ENCODE measurements around the gene DICER1.
"Not testable (repeated sequence)": the region's sequence is repeated elsewhere in the genome, so short reads cannot be mapped to it uniquely, and the experiment has no call there.

The DICER1 gene

GRCh38 chr14:95157327-95158189 lies at the start of gene DICER1:
TSS of gene DICER1 (minus strand) at chr14:95157529. CDS start at chr14:95133458, 24,071 bp downstream.
- peak; percentile 38 for DNase-seq (ENCODE audit: low read depth, low spot score)
- ChIA-PET CTCF (interaction anchor here (1.1 kb wide), 1 partner anchor 23 kb away, joined by 3 read pairs; no protein-coding TSS in a partner anchor), POLR2A (interaction anchor here (0.6 kb wide), 1 partner anchor 377 kb away, joined by 5 read pairs; the partner anchor contains the start of gene GLRX5)
- TF ChIP-seq CTCF (IDR thresholded peaks at IDR 0.05; ENCODE audit: insufficient read depth, low read length, missing control alignments) = no peak
- peak within 1 kb of the TSS; percentile 72 for H3K4me3 ChIP-seq (ENCODE audit: low read depth, low read length)

- CTCF ChIA-PET = no interaction called here
- no peak overlapping the region for H3K4me3 ChIP-seq (ENCODE audit: low read depth, low read length)
- POLR2A ChIA-PET = no interaction called here
- DNase-seq (ENCODE audit: low read depth, low spot score) = no peak
- no peak for TF ChIP-seq CTCF (IDR thresholded peaks at IDR 0.05; ENCODE audit: insufficient read depth, low read length, missing control alignments)
Measured at GRCh38 chr14:95206534-95206933, 49.2 kb upstream of the DICER1 start.

- DNase-seq (ENCODE audit: low read depth, low spot score) = no peak
- H3K4me3 ChIP-seq (ENCODE audit: low read depth, low read length) = no peak overlapping the region
- ChIA-PET POLR2A (no interaction called here), CTCF (no interaction called here)
- no peak for TF ChIP-seq CTCF (IDR thresholded peaks at IDR 0.05; ENCODE audit: insufficient read depth, low read length, missing control alignments)
Measured at GRCh38 chr14:95204705-95205104, 47.4 kb upstream of the DICER1 start.

GRCh38 chr14:95201745-95202144 lies 44.4 kb upstream of the DICER1 start:
- DNase-seq (ENCODE audit: low read depth, low spot score); H3K4me3 ChIP-seq (ENCODE audit: low read depth, low read length); POLR2A ChIA-PET: not testable (repeated sequence)
- CTCF ChIA-PET = interaction anchor here (0.5 kb wide), 1 partner anchor 59 kb away, joined by 3 read pairs; no protein-coding TSS in a partner anchor

GRCh38 chr14:95200404-95200803 lies 43.1 kb upstream of the DICER1 start:
- POLR2A ChIA-PET = no interaction called here

GRCh38 chr14:95199298-95199983 lies 42.1 kb upstream of the DICER1 start:
- no peak overlapping the region for H3K4me3 ChIP-seq (ENCODE audit: low read depth, low read length)
- ChIA-PET POLR2A (no interaction called here), CTCF (no interaction called here)
- no peak for TF ChIP-seq CTCF (IDR thresholded peaks at IDR 0.05; ENCODE audit: insufficient read depth, low read length, missing control alignments)
- DNase-seq (ENCODE audit: low read depth, low spot score) = no peak

More at GRCh38 chr14:95200404-95200803, 43.1 kb upstream of the DICER1 start:
- DNase-seq (ENCODE audit: low read depth, low spot score) = no peak
- no peak overlapping the region for H3K4me3 ChIP-seq (ENCODE audit: low read depth, low read length)
- TF ChIP-seq CTCF (IDR thresholded peaks at IDR 0.05; ENCODE audit: insufficient read depth, low read length, missing control alignments) = no peak
- CTCF ChIA-PET = no interaction called here
